GM19467 (cell line): Measurements from ENCODE around the gene RYR2.

Experiments
- ATAC-seq: cut with Tn5 transposase; IDR thresholded peaks from one replicate; pipeline ENCODE4 v1.9.1; 2021; ENCODE audit warnings: mild to moderate bottlenecking, moderate library complexity; ENCODE audit not compliant: unreplicated experiment

Gene RYR2

GRCh38 chr1:237760951-237761350 lies 719.0 kb downstream of the RYR2 start:
- no peak for ATAC-seq

GRCh38 chr1:237763137-237763536 lies 721.2 kb downstream of the RYR2 start:
- ATAC-seq: no peak

GRCh38 chr1:237763751-237764150 lies 721.8 kb downstream of the RYR2 start:
- no peak for ATAC-seq

- no peak for ATAC-seq
These were observed 727.9 kb downstream of the RYR2 start for GRCh38 chr1:237769916-237770315.

- ATAC-seq: no peak
These were observed 730.0 kb downstream of the RYR2 start for GRCh38 chr1:237772009-237772408.

GRCh38 chr1:237774246-237774645 lies 732.3 kb downstream of the RYR2 start:
- no peak for ATAC-seq

- ATAC-seq: no peak
These were observed 737.4 kb downstream of the RYR2 start for GRCh38 chr1:237779356-237779755.

- no peak for ATAC-seq
These were observed 744.2 kb downstream of the RYR2 start for GRCh38 chr1:237786066-237786719.

GRCh38 chr1:237788069-237788468 lies 746.1 kb downstream of the RYR2 start:
- ATAC-seq: no peak

GRCh38 chr1:237789619-237790018 lies 747.6 kb downstream of the RYR2 start:
- no peak for ATAC-seq

- no peak for ATAC-seq
These were observed 749.6 kb downstream of the RYR2 start for GRCh38 chr1:237791592-237791991.

- no peak for ATAC-seq
These were observed 750.2 kb downstream of the RYR2 start for GRCh38 chr1:237792149-237792548.

GRCh38 chr1:237792726-237793125 lies 750.7 kb downstream of the RYR2 start:
- no peak for ATAC-seq

- ATAC-seq: no peak
These were observed 752.1 kb downstream of the RYR2 start for GRCh38 chr1:237794071-237794470.

GRCh38 chr1:237795558-237795957 lies 753.6 kb downstream of the RYR2 start:
- no peak for ATAC-seq

GRCh38 chr1:237799762-237800474 lies 757.9 kb downstream of the RYR2 start:
- ATAC-seq: peak; percentile 100

- ATAC-seq: no peak
These were observed 762.5 kb downstream of the RYR2 start for GRCh38 chr1:237804516-237804915.

- no peak for ATAC-seq
These were observed 767.1 kb downstream of the RYR2 start for GRCh38 chr1:237809099-237809498.

GRCh38 chr1:237811633-237812032 lies 769.6 kb downstream of the RYR2 start:
- ATAC-seq: no peak

GRCh38 chr1:237812061-237812460 lies 770.1 kb downstream of the RYR2 start:
- no peak for ATAC-seq

GRCh38 chr1:237814319-237814924 lies 772.4 kb downstream of the RYR2 start:
- no peak for ATAC-seq

- no peak for ATAC-seq
These were observed 775.3 kb downstream of the RYR2 start for GRCh38 chr1:237817277-237817676.
